IgD-negative memory B cell (primary cell): Measurements from ENCODE around the gene STK10. TPM values are rescaled to one million over a fixed set of nuclear protein-coding genes. Genes with fewer than 3 reads are reported as not detected.
A peak's percentile ranks its signal among the peaks of the same experiment; 100 is the strongest.

ENCODE experiments used
- H3K27ac Mint-ChIP-seq, 3 donors: one replicate each; pipeline ENCODE4 v1.8.0; 2020 to 2022; ENCODE audit warnings: mild to moderate bottlenecking in 3 of 3, mixed read lengths in 3 of 3, moderate library complexity in 1 of 3
- H3K27me3 Mint-ChIP-seq: one replicate; pipeline ENCODE4 v1.8.0; 2021; ENCODE audit warnings: mixed read lengths
- H3K36me3 Mint-ChIP-seq: one replicate; pipeline ENCODE4 v1.8.0; 2020; ENCODE audit warnings: mild to moderate bottlenecking, mixed read lengths
- H3K4me1 Mint-ChIP-seq, 3 donors: one replicate each; pipeline ENCODE4 v1.8.0; 2020 to 2022; ENCODE audit warnings: mixed read lengths in 3 of 3, mild to moderate bottlenecking in 1 of 3
- H3K4me3 Mint-ChIP-seq, 4 donors: one replicate each; pipeline ENCODE4 v1.8.0; 2020 to 2022; ENCODE audit warnings: mild to moderate bottlenecking in 4 of 4, mixed read lengths in 4 of 4, moderate library complexity in 3 of 4
- H3K9me3 Mint-ChIP-seq, 3 donors: one replicate each; pipeline ENCODE4 v1.8.0; 2020 to 2021; ENCODE audit warnings: mixed read lengths in 3 of 3, mild to moderate bottlenecking in 1 of 3
- polyA plus RNA-seq: library from polyadenylated mRNA; unstranded; fragments of 300-500 nt; fragmentation: Illumina TruSeq; gene quantifications from one replicate; pipeline ENCODE4 v1.2.3, GENCODE V29; 2021

STK10 gene
- polyA plus RNA-seq, 1 donor from 2014 or later: 87.9 TPM

DNA sequence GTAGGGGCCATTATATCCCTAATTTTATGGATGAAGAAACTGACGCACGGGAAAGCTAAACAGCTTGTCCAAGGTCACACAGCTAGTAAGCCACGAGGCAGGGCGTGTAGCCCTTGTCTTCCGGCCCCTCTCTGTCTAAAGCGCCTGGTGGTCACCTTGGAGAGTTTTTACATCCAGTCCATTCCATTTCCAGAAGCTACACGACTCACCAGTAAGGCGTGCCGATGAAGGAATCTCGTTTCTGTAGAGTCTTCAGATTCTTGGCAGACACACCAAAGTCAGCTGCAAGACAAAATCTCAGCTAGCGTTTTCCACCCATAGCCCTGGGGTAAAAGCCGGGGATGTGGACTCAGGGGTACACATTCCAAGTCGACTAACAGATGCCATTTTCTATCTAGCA is 80.5 kb downstream of the STK10 start:
- Mint-ChIP-seq H3K27ac (peak overlapping the region; percentile 5 to 69 (median 35)), H3K4me3 (peak overlapping the region in 1 of 4 donors; percentile 20), H3K27me3 (no peaks in the 10 kb centered on the region), H3K36me3 (peaks cover 2% of the 10 kb centered on the region), H3K9me3 (no peaks in the 10 kb centered on the region), H3K4me1 (peaks cover 21 to 25% (median 22%) of the 10 kb centered on the region in 3 donors)

GRCh38 chr5:172106511-172107356 is 81.3 kb downstream of the STK10 start:
- H3K27ac Mint-ChIP-seq: peak overlapping the region in 2 of 3 donors; percentile 35 to 70
- peak overlapping the region in 2 of 4 donors; percentile 20 to 49 for H3K4me3 Mint-ChIP-seq
- no peaks in the 10 kb centered on the region for H3K9me3 Mint-ChIP-seq
- H3K4me1 Mint-ChIP-seq: peaks cover 16 to 21% (median 21%) of the 10 kb centered on the region in 3 donors
- peaks cover 2% of the 10 kb centered on the region for H3K36me3 Mint-ChIP-seq
- no peaks in the 10 kb centered on the region for H3K27me3 Mint-ChIP-seq

DNA sequence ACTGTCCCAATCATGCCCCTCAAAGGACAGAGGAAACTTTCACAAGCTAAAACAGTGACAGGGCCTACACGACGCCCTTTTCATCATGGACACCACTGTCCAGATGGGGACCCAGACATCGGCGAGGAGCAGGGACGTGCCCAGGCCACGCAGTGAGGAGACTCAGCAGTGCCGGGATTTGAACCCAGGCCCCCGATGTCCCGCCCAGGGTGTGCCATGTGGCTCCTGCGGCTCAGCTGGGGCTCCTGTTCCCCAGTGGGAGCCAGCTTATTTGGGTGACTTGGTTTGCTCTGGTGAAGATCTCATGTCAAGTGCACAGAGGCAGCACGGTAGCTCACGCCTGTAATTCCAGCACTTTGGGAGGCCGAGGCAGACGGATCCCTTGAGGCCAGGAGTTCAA is 82.2 kb downstream of the STK10 start:
- Mint-ChIP-seq H3K4me3 (no peak overlapping the region), H3K27ac (peak overlapping the region in 1 of 3 donors; percentile 70), H3K9me3 (no peaks in the 10 kb centered on the region), H3K27me3 (no peaks in the 10 kb centered on the region), H3K4me1 (peaks cover 8 to 18% (median 15%) of the 10 kb centered on the region in 3 donors), H3K36me3 (no peaks in the 10 kb centered on the region)

DNA sequence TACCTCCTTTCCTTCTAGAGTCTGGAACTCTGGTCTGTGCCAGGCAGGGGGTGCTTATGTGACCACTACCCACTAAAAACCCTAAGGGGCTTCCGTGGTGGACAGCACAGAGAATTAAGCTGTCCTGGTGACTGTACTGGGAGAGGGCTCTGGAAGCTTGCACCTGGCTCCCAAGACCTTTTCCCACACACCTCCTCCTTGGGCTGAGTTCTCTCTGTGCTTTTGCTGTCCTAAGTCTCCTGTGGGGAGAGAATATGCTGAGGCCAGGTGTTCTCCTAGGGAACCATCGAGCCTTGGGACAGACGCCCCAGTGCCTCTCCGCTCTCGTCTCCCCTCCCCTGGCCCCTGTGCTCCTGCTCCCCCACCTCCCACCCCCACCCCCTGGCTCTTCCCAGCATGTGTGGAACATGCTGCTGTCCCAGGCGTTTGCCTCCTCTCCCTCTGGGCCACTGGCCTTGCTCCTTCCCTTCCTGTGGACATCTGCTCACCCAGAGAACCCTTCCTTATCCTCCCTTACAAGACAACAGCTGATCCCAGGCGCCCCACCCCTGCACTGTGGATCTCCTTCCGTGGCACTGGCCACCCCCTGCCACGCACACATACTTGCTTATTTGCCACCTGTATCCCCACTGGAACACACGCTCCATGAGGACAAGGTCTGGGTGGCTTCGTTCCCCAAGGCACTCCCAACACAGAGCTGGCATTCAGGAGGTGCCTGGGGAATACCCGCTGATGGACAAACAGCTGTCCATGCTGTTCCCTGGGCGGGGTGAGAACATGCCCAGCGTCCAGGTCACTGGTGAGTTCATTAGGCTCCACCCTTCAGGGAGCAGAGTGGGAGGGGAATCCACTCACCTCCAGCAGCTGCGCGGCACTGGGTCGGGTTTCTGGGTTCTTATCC is 83.0 kb downstream of the STK10 start:
- H3K4me1 Mint-ChIP-seq: peaks cover 8 to 13% (median 9%) of the 10 kb centered on the region in 3 donors
- no peak overlapping the region for H3K4me3 Mint-ChIP-seq
- no peaks in the 10 kb centered on the region for H3K36me3 Mint-ChIP-seq

GRCh38 chr5:172104021-172104420 is 84.0 kb downstream of the STK10 start:
- Mint-ChIP-seq H3K27me3 (no peaks in the 10 kb centered on the region), H3K4me3 (no peak overlapping the region), H3K9me3 (peaks cover 0 to under 1% (median 0%) of the 10 kb centered on the region in 3 donors), H3K27ac (no peak overlapping the region), H3K4me1 (peaks cover 3 to 8% (median 7%) of the 10 kb centered on the region in 3 donors), H3K36me3 (no peaks in the 10 kb centered on the region)

More for the DNA sequence above, 83.0 kb downstream of the STK10 start:
- no peaks in the 10 kb centered on the region for H3K27me3 Mint-ChIP-seq
- peak overlapping the region in 1 of 3 donors; percentile 92 for H3K27ac Mint-ChIP-seq
- no peaks in the 10 kb centered on the region for H3K9me3 Mint-ChIP-seq

- Mint-ChIP-seq H3K27ac (peak overlapping the region in 1 of 3 donors; percentile 39), H3K36me3 (no peaks in the 10 kb centered on the region), H3K27me3 (no peaks in the 10 kb centered on the region)
Measured at GRCh38 chr5:172102913-172103626, 85.0 kb downstream of the STK10 start.

DNA sequence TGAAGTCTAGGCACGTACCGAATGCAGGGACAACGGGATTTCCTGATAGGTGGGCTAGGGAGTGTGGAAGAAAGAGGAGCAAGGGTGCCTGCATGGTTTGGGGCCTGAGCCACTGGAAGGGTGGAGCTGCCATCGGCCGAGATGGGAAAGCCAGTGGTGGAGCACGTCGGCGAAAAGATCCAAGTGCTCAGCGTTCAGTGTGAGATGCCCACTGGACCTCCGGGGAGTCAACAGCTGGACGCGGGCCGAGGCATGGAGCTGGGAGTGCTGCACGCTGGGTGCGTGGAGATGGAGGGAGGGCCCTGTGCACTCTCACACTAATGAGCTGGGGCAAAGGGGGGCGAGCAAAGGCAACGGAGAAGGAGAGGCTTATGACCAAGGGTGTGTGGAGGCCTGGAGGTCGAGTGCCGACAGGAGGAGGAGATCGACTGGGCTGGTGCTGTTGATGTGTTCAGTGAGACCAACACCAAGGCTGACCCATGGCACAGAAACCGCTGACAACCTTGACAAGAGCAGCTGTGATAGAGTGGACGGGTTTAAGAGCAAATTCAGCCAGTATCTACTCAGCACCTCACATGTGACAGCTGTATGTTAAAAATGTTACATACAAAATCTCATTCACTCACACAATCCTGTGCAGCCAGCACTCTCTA is 85.7 kb downstream of the STK10 start:
- H3K9me3 Mint-ChIP-seq: peaks cover 0 to 2% (median 0%) of the 10 kb centered on the region in 3 donors
- H3K4me3 Mint-ChIP-seq: no peak overlapping the region
- no peaks in the 10 kb centered on the region for H3K27me3 Mint-ChIP-seq
- H3K4me1 Mint-ChIP-seq: peaks cover 6 to 8% (median 7%) of the 10 kb centered on the region in 3 donors
- H3K36me3 Mint-ChIP-seq: peaks cover 4% of the 10 kb centered on the region
- H3K27ac Mint-ChIP-seq: no peak overlapping the region

More at GRCh38 chr5:172102913-172103626, 85.0 kb downstream of the STK10 start:
- Mint-ChIP-seq H3K4me3 (peak overlapping the region in 1 of 4 donors; percentile 28), H3K9me3 (peaks cover 0 to 2% (median 0%) of the 10 kb centered on the region in 3 donors), H3K4me1 (peaks cover 6 to 8% (median 7%) of the 10 kb centered on the region in 3 donors)

GRCh38 chr5:172101547-172102217 is 86.3 kb downstream of the STK10 start:
- H3K36me3 Mint-ChIP-seq: peaks cover 5% of the 10 kb centered on the region
- H3K9me3 Mint-ChIP-seq: peaks cover 0 to 2% (median 0%) of the 10 kb centered on the region in 3 donors

GRCh38 chr5:172098883-172099282 is 89.1 kb downstream of the STK10 start:
- Mint-ChIP-seq H3K9me3 (peaks cover 0 to 2% (median 0%) of the 10 kb centered on the region in 3 donors), H3K27ac (peak overlapping the region in 1 of 3 donors; percentile 34), H3K36me3 (peaks cover 5% of the 10 kb centered on the region), H3K4me3 (peak overlapping the region in 1 of 4 donors; percentile 45), H3K4me1 (peaks cover 0 to 3% (median 2%) of the 10 kb centered on the region in 3 donors), H3K27me3 (no peaks in the 10 kb centered on the region)

More at GRCh38 chr5:172101547-172102217, 86.3 kb downstream of the STK10 start:
- Mint-ChIP-seq H3K27me3 (no peaks in the 10 kb centered on the region), H3K27ac (no peak overlapping the region), H3K4me3 (peak overlapping the region in 1 of 4 donors; percentile 30), H3K4me1 (peaks cover 2 to 3% (median 3%) of the 10 kb centered on the region in 3 donors)

GRCh38 chr5:172098046-172098445 is 90.0 kb downstream of the STK10 start:
- H3K4me1 Mint-ChIP-seq: peaks cover 0 to 3% (median 2%) of the 10 kb centered on the region in 3 donors
- H3K27me3 Mint-ChIP-seq: no peaks in the 10 kb centered on the region
- peaks cover 5% of the 10 kb centered on the region for H3K36me3 Mint-ChIP-seq
- H3K9me3 Mint-ChIP-seq: peaks cover 0 to 2% (median 0%) of the 10 kb centered on the region in 3 donors
- no peak overlapping the region for H3K4me3 Mint-ChIP-seq
- no peak overlapping the region for H3K27ac Mint-ChIP-seq

DNA sequence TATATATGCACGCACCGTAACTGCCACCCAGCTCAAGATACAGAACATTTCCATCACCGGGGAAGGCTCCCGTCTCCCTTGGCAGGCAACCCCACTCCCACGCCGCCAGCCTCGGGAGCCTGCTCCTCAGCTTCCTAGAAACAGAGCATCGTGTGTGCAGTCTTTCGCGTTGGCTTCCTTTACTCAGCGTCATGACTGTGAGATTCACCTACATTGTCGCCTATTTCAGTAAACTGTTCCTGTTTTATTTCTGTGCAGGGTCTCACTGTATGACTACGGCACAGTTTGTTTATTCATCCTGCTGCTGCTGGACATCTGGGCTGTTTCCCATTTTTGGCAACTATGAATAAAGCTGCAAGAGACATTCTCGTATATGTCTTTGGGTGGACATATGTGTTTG is 90.7 kb downstream of the STK10 start:
- H3K27me3 Mint-ChIP-seq: no peaks in the 10 kb centered on the region
- H3K4me1 Mint-ChIP-seq: peaks cover 0 to 3% (median 2%) of the 10 kb centered on the region in 3 donors
- H3K27ac Mint-ChIP-seq: no peak overlapping the region
- peaks cover 5% of the 10 kb centered on the region for H3K36me3 Mint-ChIP-seq
- peaks cover 0 to 2% (median 0%) of the 10 kb centered on the region in 3 donors for H3K9me3 Mint-ChIP-seq
- no peak overlapping the region for H3K4me3 Mint-ChIP-seq

- H3K4me3 Mint-ChIP-seq: no peak overlapping the region
- peaks cover 0 to 3% (median 0%) of the 10 kb centered on the region in 3 donors for H3K4me1 Mint-ChIP-seq
- no peaks in the 10 kb centered on the region for H3K27me3 Mint-ChIP-seq
- H3K9me3 Mint-ChIP-seq: peaks cover 0 to 2% (median 0%) of the 10 kb centered on the region in 3 donors
- peaks cover 5% of the 10 kb centered on the region for H3K36me3 Mint-ChIP-seq
- no peak overlapping the region for H3K27ac Mint-ChIP-seq
Measured at GRCh38 chr5:172096207-172096940, 91.7 kb downstream of the STK10 start.
